ENCODE data around the gene RPL21.
"Not testable (repeated sequence)": the region's sequence is repeated elsewhere in the genome, so short reads cannot be mapped to it uniquely, and the experiment has no call there.

Gene RPL21

GRCh38 chr13:27293076-27293691 is 41.8 kb downstream of the RPL21 start:
- ChIA-PET CTCF (interaction anchor here (0.7 to 1.4 kb wide), 2 partner anchors 12 to 69 kb away, joined by 3 read pairs; no protein-coding TSS in a partner anchor), POLR2A (no interaction called here)
- DNase-seq (ENCODE audit: extremely low spot score): no peak
- TF ChIP-seq, protein P1, sequence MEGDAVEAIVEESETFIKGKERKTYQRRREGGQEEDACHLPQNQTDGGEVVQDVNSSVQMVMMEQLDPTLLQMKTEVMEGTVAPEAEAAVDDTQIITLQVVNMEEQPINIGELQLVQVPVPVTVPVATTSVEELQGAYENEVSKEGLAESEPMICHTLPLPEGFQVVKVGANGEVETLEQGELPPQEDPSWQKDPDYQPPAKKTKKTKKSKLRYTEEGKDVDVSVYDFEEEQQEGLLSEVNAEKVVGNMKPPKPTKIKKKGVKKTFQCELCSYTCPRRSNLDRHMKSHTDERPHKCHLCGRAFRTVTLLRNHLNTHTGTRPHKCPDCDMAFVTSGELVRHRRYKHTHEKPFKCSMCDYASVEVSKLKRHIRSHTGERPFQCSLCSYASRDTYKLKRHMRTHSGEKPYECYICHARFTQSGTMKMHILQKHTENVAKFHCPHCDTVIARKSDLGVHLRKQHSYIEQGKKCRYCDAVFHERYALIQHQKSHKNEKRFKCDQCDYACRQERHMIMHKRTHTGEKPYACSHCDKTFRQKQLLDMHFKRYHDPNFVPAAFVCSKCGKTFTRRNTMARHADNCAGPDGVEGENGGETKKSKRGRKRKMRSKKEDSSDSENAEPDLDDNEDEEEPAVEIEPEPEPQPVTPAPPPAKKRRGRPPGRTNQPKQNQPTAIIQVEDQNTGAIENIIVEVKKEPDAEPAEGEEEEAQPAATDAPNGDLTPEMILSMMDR (IDR thresholded peaks at IDR 0.05; ENCODE audit: control extremely low read depth, extremely low read depth, low read depth, missing control alignments): no peak

DNA sequence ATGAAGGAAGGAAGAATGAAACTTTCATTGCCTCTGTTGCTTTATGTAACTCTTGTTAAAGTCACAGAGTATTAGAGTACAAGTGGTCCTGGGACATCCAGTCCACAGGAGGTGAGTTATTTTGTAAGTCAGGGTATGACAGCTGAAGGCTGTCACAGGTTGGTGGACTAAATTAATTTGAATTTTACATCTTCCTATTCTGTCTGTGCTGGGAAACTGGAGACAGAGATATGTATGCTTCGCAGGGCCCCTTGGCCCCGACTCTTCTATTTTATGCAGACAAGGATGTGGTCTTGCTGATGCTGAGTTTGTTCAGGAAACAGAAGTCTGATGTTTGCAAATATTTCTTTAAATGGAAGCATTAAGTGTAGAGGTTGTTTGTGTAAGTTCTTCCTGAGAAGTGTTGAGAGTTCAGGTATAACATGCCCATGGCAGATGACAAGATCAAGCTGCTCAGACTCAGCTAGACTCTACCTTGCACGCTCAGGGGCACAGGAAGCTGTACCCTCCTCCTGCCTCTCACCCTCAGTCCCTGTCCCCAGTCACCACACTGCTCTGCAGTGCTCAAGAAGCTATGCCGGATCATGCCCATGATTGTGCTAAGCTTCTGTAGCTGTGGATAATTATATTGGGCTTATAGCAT is 42.6 kb downstream of the RPL21 start:
- no peak for DNase-seq (ENCODE audit: extremely low spot score)
- TF ChIP-seq, protein P1 (IDR thresholded peaks at IDR 0.05; ENCODE audit: control extremely low read depth, extremely low read depth, low read depth, missing control alignments): no peak
- ChIA-PET POLR2A (no interaction called here), CTCF (interaction anchor here (1.0 kb wide), 1 partner anchor 9 kb away, joined by 3 read pairs; no protein-coding TSS in a partner anchor)

- ChIA-PET CTCF (no interaction called here), POLR2A (no interaction called here)
- TF ChIP-seq, protein P1 (IDR thresholded peaks at IDR 0.05; ENCODE audit: control extremely low read depth, extremely low read depth, low read depth, missing control alignments): no peak
- DNase-seq (ENCODE audit: extremely low spot score): no peak
Measured at GRCh38 chr13:27295096-27295495, 43.7 kb downstream of the RPL21 start.

DNA sequence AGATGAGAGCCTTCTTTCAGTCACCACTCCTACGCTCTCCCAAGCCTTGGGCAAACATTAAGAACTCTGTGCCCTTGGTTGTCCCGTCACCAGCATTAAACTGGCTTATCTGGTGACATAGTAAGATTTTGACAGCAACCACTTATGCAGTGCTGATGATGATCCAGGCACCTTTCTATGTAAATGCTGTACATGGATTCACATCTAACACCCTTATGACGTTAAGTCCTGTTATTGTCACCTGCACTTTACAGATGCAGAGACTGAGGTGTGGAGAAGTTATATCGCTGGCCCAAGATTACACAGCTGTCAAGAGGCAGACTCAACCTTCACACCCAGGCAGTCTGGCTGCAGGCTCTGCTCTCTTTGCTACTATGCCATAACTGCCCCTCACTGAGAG is 44.3 kb downstream of the RPL21 start:
- ChIA-PET CTCF (interaction anchor here (1.2 to 2.7 kb wide), 3 partner anchors 11 to 310 kb away, joined by 3 to 8 read pairs (median 3); partner anchors contain the start of gene RASL11A), POLR2A (no interaction called here)
- TF ChIP-seq, protein P1 (IDR thresholded peaks at IDR 0.05; ENCODE audit: control extremely low read depth, extremely low read depth, low read depth, missing control alignments): no peak
- no peak for DNase-seq (ENCODE audit: extremely low spot score)

- TF ChIP-seq, protein P1 (IDR thresholded peaks at IDR 0.05; ENCODE audit: control extremely low read depth, extremely low read depth, low read depth, missing control alignments): no peak
- POLR2A ChIA-PET: no interaction called here
- CTCF ChIA-PET: interaction anchor here (1.2 to 2.7 kb wide), 4 partner anchors 10 to 311 kb away, joined by 3 to 8 read pairs (median 4); partner anchors contain the start of gene RASL11A
Measured at GRCh38 chr13:27296496-27296895, 45.1 kb downstream of the RPL21 start.

DNA sequence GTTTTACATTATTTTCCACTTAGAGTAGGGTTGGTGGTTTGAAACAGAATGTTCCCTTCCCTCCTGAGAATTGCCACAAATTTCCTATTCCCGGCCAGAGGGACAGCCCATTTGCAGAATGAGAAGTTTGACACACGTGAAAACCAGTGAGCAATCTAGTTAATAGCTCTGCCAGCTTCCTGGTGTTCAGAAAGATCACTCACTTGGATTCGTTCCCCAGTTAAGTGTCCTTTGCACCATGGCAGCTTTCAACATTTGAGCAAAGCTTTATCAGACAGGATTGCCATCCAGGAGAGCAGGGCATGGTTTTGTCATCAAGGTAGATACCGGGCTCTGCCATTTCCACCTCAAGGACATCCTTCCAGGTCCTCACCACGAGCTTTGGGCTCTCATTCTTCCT is 47.5 kb downstream of the RPL21 start:
- TF ChIP-seq, protein P1 (IDR thresholded peaks at IDR 0.05; ENCODE audit: control extremely low read depth, extremely low read depth, low read depth, missing control alignments): no peak
- CTCF ChIA-PET: interaction anchor here (0.9 to 2.4 kb wide), 5 partner anchors 9 to 313 kb away, joined by 3 to 6 read pairs (median 5); partner anchors contain the start of gene RASL11A
- DNase-seq (ENCODE audit: extremely low spot score): no peak
- POLR2A ChIA-PET: no interaction called here

More at GRCh38 chr13:27296496-27296895, 45.1 kb downstream of the RPL21 start:
- no peak for DNase-seq (ENCODE audit: extremely low spot score)

DNA sequence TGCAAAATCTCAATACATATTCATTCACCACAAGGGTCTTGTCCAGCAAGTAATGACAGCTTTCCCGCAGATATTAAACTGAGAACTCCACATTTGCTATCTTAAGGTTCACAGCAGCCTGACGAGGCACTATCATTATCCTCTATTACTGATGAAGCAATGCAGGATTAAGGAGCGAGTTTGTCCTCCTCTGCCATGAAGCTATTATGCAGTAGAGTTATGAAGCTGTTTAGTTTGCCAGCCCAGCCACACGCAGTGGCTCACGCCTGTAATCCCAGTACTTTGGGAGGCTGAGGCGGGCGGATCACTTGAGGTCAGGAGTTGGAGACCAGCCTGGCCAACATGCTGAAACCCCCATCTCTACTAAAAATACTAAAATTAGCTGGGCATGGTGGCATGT is 49.0 kb downstream of the RPL21 start:
- DNase-seq (ENCODE audit: extremely low spot score): not testable (repeated sequence)
- POLR2A ChIA-PET: interaction anchor here (0.6 kb wide), 1 partner anchor 49 kb away, joined by 3 read pairs; no protein-coding TSS in a partner anchor
- CTCF ChIA-PET: interaction anchor here (1.0 to 2.4 kb wide), 6 partner anchors 8 to 315 kb away, joined by 3 to 6 read pairs (median 5); partner anchors contain the start of gene RASL11A
